Skeletal muscle tissue (tissue), 1 donor: ENCODE results near the gene BCL2L1. TPM values are rescaled to one million over a fixed set of nuclear protein-coding genes. Genes with fewer than 3 reads are reported as not detected.

ENCODE experiments used
- total RNA-seq: library from RNA; depleted of rRNA; stranded (reverse); fragments of >200 nt; gene quantifications from one replicate; pipeline ENCODE4 v1.2.3, GENCODE V29; 2014

BCL2L1 gene
- total RNA-seq, 1 donor from 2014 or later, result 44.9 TPM

Other genes starting within 250 kb of the BCL2L1 start
- gene DEFB124, start 247.7 kb downstream of the BCL2L1 start, total RNA-seq, result not detected
- 4.7 TPM for gene REM1, start 247.6 kb downstream of the BCL2L1 start, total RNA-seq
- gene HM13, start 208.4 kb downstream of the BCL2L1 start, total RNA-seq, result 30.8 TPM
- gene ID1, start 117.6 kb downstream of the BCL2L1 start, total RNA-seq, result 136 TPM
- 16.2 TPM for gene COX4I2, start 85.0 kb downstream of the BCL2L1 start, total RNA-seq
- gene TPX2, start 16.4 kb upstream of the BCL2L1 start, total RNA-seq, result 8.4 TPM
- 21.9 TPM for gene MYLK2, start 96.5 kb upstream of the BCL2L1 start, total RNA-seq
- gene FOXS1, start 122.7 kb upstream of the BCL2L1 start, total RNA-seq, result 3.1 TPM
- 2.1 TPM for gene DUSP15, start 147.7 kb upstream of the BCL2L1 start, total RNA-seq
- 0.52 TPM for gene TTLL9, start 147.8 kb upstream of the BCL2L1 start, total RNA-seq
- gene PDRG1, start 229.2 kb upstream of the BCL2L1 start, total RNA-seq, result 3.1 TPM
- not detected for gene XKR7, start 245.3 kb upstream of the BCL2L1 start, total RNA-seq